Ammon's horn (tissue), 1 donor: ENCODE data around the gene RASSF1.

Source experiments
- DNase-seq: peaks from one replicate; pipeline ENCODE4 v3.0.0-alpha.2; 2016; ENCODE audit warnings: low spot score

Gene RASSF1

DNA sequence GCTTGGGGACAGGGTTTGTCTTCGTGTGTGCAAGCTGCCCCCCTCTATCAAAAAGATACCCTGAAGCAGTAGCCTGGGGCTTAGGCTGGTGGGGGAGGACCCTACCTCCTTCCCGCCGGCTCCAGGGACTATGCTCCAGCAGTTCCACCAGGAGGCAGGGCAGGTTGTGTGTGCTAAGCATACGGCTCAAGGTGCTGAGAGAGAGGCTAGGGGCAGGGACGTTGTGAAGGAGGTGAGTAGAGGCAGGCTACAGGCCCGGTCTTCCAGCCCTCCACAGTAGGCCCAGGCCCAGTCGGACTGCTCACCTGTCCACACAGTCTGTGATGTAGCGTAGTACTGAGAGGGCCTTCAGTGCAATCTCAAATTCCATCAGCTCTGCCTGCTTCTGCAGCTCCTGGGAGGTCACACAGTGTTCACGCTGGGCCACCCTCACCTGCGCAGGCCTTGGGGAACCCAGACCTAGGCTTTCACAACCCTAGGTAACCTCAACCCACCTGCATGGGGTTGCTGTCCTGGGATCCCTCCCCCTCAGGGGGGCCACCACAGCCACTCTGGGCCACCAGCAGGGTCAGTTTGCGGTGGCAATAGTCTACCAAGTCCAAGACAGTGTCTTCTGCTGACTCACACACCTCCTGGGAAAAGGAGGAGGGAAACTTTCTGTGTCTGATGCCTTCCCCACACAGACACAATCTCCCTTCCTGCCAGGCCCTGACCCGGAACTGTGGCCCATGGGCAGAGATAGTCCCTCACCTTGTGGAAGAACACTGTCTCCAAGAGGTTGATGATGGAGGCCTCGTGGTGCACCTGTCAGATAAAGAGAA lies 2.4 kb upstream of the RASSF1 start:
- DNase-seq, result no peak

- no peak for DNase-seq
Measured at GRCh38 chr3:50341996-50342650, 1.5 kb upstream of the RASSF1 start.

- no peak for DNase-seq
Measured at GRCh38 chr3:50341537-50341936, 901 bp upstream of the RASSF1 start.

GRCh38 chr3:50340147-50340447 lies 539 bp downstream of the RASSF1 start:
- DNase-seq, result no peak

- no peak for DNase-seq
Measured at GRCh38 chr3:50339485-50340146, 1.0 kb downstream of the RASSF1 start.

DNA sequence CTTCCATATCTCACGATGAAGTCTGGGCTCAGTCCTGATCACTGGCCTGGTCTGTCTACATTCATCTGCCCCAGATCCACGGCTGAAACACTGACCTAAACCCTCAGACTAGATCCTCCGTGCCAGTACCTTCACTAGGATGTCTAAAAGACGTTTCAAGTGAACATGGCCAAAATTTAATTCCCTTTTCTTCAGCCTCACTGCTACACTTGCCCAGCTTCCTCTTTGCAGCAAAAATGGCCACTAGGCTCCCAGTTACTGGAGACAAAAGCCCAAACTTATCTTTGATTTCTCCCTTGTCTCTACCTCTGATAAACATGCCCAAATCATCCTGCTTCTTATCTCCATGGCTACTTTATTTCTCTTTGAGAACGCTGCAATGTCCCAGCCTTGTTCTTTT lies 1.7 kb downstream of the RASSF1 start:
- DNase-seq, result no peak

- peak; percentile 99 for DNase-seq
Measured at GRCh38 chr3:50337175-50337861, 3.3 kb downstream of the RASSF1 start.

DNA sequence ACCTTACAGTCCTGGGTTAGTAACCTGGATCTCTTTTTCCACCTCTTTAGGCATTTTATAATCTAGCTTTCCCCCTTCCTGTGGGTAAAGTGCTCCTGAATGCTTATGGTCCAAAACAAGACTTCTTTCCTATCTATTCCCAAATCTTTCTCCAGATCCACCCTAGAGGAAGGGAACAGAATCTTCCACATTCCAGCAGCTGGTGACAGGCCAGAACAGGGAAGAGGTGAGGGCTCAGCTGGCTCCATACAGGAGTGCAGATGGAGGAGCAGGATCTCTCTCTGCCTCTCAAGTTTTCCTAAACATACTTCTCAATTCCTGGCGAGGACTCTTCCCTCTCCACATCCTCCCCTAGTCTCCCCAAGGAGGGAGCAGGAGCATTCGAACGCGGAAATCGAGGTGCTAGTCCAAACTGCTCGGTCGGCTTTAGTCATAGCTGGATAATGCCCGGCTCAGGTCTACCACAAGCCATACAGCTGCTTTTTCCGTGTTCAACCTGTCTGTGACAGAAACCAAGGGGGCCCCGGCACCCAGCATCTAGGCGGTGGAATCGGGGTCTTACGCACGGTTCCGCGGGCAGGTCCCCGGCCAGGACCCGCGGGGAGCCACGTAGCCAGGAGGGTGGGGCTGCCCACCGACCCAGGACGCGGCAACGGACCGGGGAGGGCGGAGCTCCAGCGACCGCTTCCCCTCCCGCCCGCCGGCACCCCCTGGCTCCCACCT lies 4.0 kb downstream of the RASSF1 start:
- DNase-seq, result no peak

DNA sequence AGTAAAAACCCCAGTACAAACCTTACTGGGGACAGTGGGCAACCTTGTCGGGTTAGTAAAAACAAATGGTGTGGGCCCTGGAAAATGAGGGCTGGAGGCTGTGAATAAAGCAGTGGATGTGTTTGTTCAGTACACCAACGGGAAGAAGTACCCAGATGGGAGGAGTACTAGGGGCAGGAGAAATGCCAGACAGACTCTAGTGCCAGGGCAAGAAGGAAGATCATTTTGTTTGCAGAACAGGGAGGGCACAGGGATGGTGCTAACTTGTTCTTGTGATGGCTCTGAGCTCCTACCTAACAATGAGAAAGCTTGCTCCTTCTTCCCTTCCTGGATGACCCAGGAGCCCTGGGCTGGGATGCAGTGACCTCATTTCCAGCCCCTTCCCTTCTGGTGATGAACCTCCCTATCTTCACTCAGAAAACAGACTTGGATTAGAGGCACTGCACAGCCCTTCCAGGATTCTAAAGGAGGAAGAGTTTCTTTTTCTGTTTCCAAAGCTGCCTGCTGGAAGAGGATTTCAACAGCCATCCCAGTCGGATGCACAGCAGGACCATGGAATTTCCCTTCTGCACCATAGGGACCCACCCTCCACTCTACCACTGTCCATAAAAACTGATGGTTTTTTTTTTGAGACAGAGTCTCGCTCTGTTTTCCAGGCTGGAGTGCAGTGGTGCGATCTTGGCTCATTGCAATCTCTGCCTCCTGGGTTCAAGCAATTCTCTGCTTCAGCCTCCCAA lies 6.1 kb downstream of the RASSF1 start:
- DNase-seq, result no peak

DNA sequence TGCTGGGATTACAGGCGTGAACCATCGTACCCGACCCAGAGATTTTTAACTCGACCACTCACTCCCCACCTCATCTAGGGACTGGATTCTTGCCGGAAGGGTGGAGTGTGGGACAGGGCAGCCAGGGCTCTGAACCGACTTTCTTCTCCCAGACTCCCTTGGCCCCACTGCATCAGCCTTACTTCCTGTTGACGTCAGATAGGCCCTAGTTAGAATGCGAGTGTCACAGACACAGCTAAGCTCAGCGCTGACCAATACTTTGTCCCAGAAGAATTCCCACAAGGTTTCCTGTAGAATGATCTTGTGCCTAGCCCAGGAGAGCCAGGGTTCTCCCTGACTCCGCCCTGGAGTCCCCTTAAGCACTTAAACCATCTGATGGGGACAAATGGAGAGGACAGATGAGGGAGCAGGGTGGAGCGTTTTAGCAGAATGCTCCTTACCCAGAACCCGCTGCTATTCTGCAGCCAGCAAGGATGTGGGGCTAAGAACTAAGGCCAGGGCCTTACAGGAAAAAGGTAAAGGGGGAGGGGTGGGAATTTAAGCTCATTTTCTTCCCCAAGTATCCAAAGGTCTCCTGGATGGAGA lies 6.8 kb downstream of the RASSF1 start:
- no peak for DNase-seq

DNA sequence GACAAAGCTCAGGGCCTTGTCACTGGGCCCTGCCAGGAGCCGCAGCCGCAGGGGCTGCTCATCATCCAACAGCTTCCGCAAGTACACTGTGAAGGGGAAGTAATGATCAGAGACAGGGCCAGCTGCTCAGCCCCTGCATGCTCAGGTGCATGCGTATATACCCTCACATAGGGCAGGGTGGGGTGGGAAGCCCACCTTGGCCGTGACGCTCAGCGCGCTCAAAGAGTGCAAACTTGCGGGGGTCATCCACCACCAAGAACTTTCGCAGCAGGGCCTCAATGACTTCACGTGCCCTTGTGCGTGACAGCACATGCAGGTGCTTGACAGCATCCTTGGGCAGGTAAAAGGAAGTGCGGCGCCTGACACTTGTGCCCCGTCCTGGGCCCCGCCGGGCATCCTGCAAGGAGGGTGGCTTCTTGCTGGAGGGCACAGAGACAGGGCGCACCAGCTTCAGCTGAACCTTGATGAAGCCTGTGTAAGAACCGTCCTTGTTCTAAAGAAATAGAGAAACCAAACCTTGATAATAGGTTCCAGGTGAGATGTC lies 9.2 kb downstream of the RASSF1 start:
- no peak for DNase-seq

GRCh38 chr3:50330330-50330729 lies 10.3 kb downstream of the RASSF1 start:
- DNase-seq, result no peak

- DNase-seq, result peak; percentile 99
Measured at GRCh38 chr3:50327943-50328691, 12.5 kb downstream of the RASSF1 start, which contains the start of gene TUSC2. TSS of gene TUSC2 (minus strand) at chr3:50328223. CDS start at chr3:50328099, 124 bp downstream.

DNA sequence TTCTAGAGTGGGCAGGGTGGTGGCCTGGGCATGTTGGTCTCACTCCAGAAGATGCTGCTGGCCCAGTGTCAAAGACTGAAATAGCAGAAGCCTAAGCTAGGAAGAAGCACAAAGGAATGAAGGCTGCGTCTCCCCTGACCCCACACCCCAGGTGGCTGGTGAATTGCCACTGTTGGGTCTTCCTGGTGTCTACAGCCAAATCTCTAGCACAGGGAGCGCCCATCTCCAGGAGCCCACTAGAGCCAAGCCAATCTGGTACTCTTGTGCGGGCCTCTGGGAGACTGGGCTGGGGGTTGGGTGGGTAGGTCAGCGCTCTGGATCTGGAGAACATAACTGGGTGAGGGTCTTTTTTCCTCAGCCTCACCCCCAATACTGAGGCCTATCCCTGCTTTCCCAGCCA lies 13.5 kb downstream of the RASSF1 start:
- no peak for DNase-seq

DNA sequence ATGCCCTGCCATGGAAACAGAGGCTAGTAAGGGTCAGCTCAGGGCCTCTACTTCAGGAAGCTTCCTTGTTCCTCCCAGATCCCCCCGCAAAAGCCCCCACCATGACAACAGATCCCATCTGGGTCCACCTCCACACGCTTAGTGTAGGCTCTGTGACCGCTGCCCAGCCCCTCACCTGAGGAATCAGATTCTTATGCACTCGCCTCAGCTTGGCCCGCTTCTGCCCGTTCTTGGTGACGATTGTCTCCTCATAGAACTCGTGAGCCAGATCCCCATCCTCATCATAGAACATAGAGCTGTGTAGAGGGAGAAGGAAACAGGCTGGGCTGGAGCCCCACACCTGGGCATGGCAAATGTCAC lies 14.5 kb downstream of the RASSF1 start:
- no peak for DNase-seq

GRCh38 chr3:50325497-50326181 lies 15.0 kb downstream of the RASSF1 start:
- DNase-seq, result no peak

DNA sequence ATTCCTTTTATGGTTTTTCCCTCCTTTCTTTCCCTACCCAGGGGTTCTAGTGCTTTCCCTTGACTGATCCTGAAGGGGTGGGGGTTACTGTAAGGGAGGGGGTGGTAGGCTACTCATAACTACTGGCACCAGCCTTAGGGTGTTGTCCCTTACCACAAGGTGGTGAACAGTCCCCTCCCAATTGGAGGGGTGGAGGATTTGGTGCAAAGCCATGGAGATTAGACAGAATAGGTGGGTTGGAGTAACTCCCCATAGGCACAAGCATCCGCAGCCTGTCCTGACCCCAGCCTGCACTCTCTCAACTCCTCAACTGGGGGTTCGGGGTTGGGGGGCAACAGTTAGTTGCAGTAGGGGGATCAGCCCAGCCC lies 15.5 kb downstream of the RASSF1 start:
- no peak for DNase-seq

DNA sequence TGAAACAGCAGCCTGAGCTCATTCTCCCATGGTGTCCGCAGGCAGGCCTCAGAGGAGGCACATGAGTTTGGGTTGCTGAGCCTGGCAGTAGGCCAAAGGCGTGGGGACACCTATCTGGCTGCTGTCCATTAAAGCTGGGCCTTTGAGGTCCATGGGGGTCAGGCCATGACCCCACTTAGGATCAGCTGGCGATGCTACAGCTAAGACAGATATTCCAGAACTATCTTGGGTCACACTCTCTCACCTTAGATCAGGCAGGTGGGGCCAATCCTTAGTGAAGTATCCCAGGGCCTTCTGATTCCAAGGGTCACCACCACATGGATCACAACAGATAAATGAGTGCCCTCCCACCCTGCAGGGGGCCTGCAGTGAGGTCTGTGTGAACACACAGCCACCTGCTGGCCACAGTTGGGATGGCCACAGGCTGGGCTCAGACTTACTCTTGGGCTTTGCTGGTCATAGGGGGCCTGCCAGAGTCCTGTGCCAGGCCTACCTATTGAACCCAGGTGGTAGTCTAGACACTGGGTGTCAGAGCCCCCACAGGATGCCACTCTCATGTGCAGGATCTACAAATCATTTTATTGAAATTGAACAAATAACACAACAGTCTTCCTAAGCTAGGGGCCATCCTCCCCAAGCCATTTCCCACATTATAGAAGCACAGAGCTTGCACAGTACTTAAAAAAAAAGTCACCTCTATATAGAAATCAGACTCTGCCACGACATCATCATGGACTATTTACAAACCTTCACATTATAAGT lies 16.1 kb downstream of the RASSF1 start:
- peak; percentile 78 for DNase-seq
